ENCODE data around the gene MRPL10.

- TF ChIP-seq CTCF (IDR thresholded peaks at IDR 0.05) (no peak), POLR2A (IDR thresholded peaks at IDR 0.05) (no peak)
Measured at GRCh38 chr17:47806913-47807255, 24.5 kb downstream of the MRPL10 start.
